Lung (tissue), 16 donors: ENCODE measurements around the gene SLC12A3. TPM values are rescaled to one million over a fixed set of nuclear protein-coding genes. Genes with fewer than 3 reads are reported as not detected.

Experiments
- ATAC-seq: fragments of 200-7000 bp; cut with Tn5 transposase; one replicate; pipeline ENCODE4 v1.9.1; 2020; ENCODE audit warnings: moderate number of reproducible peaks; ENCODE audit not compliant: insufficient read depth, low FRiP score
- DNase-seq, 3 donors: peaks; one replicate each; pipeline ENCODE4 v3.0.0-alpha.2; 2013 to 2017
- H3K27ac ChIP-seq, 2 donors: one replicate each; pipeline ENCODE4 v1.5.1; 2013; ENCODE audit warnings: mild to moderate bottlenecking in 2 of 2, moderate library complexity in 2 of 2, control low read depth in 1 of 2, inconsistent platforms in 1 of 2, low read depth in 1 of 2, low read length in 1 of 2
- H3K27me3 ChIP-seq, 3 donors: one replicate each; pipeline ENCODE4 v1.5.1; 2013; ENCODE audit warnings: low read length in 2 of 3; ENCODE audit not compliant: control insufficient read depth in 3 of 3, insufficient read depth in 3 of 3
- H3K36me3 ChIP-seq, 4 donors: one replicate each; pipeline ENCODE4 v1.5.1; 2013; ENCODE audit warnings: low read length in 4 of 4, mild to moderate bottlenecking in 1 of 4, moderate library complexity in 1 of 4; ENCODE audit not compliant: control insufficient read depth in 4 of 4, insufficient read depth in 4 of 4
- H3K4me1 ChIP-seq, 5 donors: one replicate each; pipeline ENCODE4 v1.5.1; 2013; ENCODE audit warnings: low read length in 5 of 5, mild to moderate bottlenecking in 2 of 5, moderate library complexity in 1 of 5; ENCODE audit not compliant: control insufficient read depth in 5 of 5, insufficient read depth in 5 of 5
- H3K4me3 ChIP-seq: one replicate; pipeline ENCODE4 v1.5.1; 2013; ENCODE audit warnings: mild to moderate bottlenecking, control low read depth, moderate library complexity
- H3K9ac ChIP-seq, 2 donors: one replicate each; pipeline ENCODE4 v1.5.1; 2013; ENCODE audit warnings: low read length in 2 of 2, control low read depth in 1 of 2; ENCODE audit not compliant: insufficient read depth in 1 of 2
- H3K9me3 ChIP-seq, 4 donors: one replicate each; pipeline ENCODE4 v1.5.1; 2013; ENCODE audit warnings: low read length in 3 of 4, mild to moderate bottlenecking in 1 of 4, moderate library complexity in 1 of 4; ENCODE audit not compliant: control insufficient read depth in 4 of 4, insufficient read depth in 3 of 4
- CTCF ChIP-seq: IDR thresholded peaks from 2 replicates; pipeline ENCODE4 v1.5.1; 2012; ENCODE audit warnings: mild to moderate bottlenecking; ENCODE audit errors: control extremely low read depth, extremely low read depth
- WGBS, 2 donors: extraction: QIAGEN DNeasy Blood & Tissue Kit; methylation state at CpG; one replicate each; pipeline ENCODE4 v1.1.7; 2013; 5-methylcytosine and 5-hydroxymethylcytosine counted together
- long read RNA-seq, 5 donors: transcript quantifications; one replicate each; lab custom pipeline, GENCODE V29; 2026
- polyA plus RNA-seq, 2 donors: library from polyadenylated mRNA; stranded (reverse); fragments of 200-250 nt; gene quantifications; one replicate each; pipeline ENCODE4 v1.2.1, GENCODE V29; 2013
- total RNA-seq, 2 donors: library from RNA; depleted of rRNA in 1 of 2; stranded (reverse); fragments of >200 nt in 1 of 2; gene quantifications; one replicate each; pipeline ENCODE4 v1.2.1, GENCODE V29; 2014 to 2021
- donor health status: control.
- donor health status: control.
- donor health status: Bipolar disorder and iron deficiency.
- donor health status: healthy.
- donor health status: DM: yes; HTN: yes; CAD: no.

The SLC12A3 gene
- not detected for total RNA-seq
- under 1 TPM; 0.04 to 0.07 TPM for polyA plus RNA-seq
- long read RNA-seq, donor 1, result 0 reads
- long read RNA-seq, donor 2, result 0 reads
- long read RNA-seq, donor 3, result 0 reads
- long read RNA-seq, donor 4, result 0 reads
- long read RNA-seq, donor 5, result 0 reads

- Histone ChIP-seq H3K9ac (no peak within 1 kb of the TSS), H3K4me3 (no peak within 1 kb of the TSS), H3K36me3 (no peaks in the 10 kb centered on the region), H3K4me1 (peaks cover 0 to 29% (median 14%) of the 10 kb centered on the region in 5 donors), H3K27ac (no peak within 1 kb of the TSS), H3K9me3 (peaks cover 0 to 2% (median 0%) of the 10 kb centered on the region in 4 donors), H3K27me3 (no peaks in the 10 kb centered on the region)
- DNase-seq (no peak), ATAC-seq (no peak)
- no peak for TF ChIP-seq CTCF
- 86 to 88% methylated on average over 12 of the region's 12 CpGs for WGBS, 2 donors
Observed at GRCh38 chr16:56864960-56865359, at the start of gene SLC12A3. Gene SLC12A3 (plus strand): TSS chr16:56865207. CDS start chr16:56865236, 29 bp downstream.

- ATAC-seq (no peak), DNase-seq (no peak)
- H3K4me1 ChIP-seq, result peaks cover 0 to 5% (median 0%) of the 10 kb centered on the region in 5 donors
- H3K27ac ChIP-seq, result no peak overlapping the region
- TF ChIP-seq CTCF, result no peak
- H3K9me3 ChIP-seq, result no peaks in the 10 kb centered on the region
- no peak overlapping the region for H3K4me3 ChIP-seq
- H3K9ac ChIP-seq, result no peak overlapping the region
- peaks cover 0 to 7% (median 5%) of the 10 kb centered on the region in 4 donors for H3K36me3 ChIP-seq
- no peaks in the 10 kb centered on the region for H3K27me3 ChIP-seq
Observed at GRCh38 chr16:56815721-56816120, 49.3 kb upstream of the SLC12A3 start.

DNA sequence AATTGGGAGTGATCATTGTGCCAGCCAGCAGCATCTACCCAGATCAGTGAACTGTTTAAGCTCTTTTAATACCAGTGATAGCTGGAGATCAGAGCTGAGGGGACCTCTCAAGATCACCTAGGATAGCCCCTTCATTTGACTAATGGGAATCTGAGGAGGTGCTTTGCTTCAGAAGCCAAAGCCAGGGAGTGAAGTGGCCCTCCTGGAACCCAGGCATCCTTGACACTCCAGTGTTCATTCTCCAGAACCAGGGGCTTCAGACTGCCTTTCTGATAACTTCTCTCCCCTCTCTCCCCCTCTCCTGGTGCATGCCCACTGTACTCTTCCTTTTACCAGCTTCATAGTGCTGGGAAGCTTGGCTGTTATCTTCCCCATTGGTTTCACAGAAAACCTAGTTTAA is 48.0 kb upstream of the SLC12A3 start:
- ATAC-seq (no peak), DNase-seq (no peak)
- Histone ChIP-seq H3K27ac (no peak overlapping the region), H3K36me3 (peaks cover 0 to 17% (median 9%) of the 10 kb centered on the region in 4 donors), H3K9me3 (no peaks in the 10 kb centered on the region), H3K4me3 (no peak overlapping the region), H3K4me1 (peaks cover 0 to 5% (median 0%) of the 10 kb centered on the region in 5 donors), H3K9ac (no peak overlapping the region), H3K27me3 (no peaks in the 10 kb centered on the region)
- TF ChIP-seq CTCF, result no peak

DNA sequence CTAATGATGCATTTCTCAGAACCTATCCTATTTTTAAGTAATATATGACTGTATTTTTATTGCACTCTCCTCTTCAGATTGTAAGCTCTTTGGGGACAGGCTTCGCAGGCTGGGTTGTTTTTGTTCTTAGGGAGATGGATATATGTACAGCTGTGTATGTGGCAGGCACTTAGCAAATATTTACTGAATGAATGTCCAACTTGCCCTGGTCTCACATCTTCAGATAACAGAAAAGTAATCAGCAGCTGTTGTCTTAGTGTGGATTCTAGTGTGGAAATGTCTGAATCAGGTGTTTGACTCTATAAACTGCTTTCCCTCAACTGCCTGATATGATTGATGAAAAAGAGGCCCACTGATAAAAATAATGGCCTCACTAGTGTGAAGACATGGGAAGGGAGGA is 47.1 kb upstream of the SLC12A3 start:
- H3K9me3 ChIP-seq, result no peaks in the 10 kb centered on the region
- H3K4me3 ChIP-seq, result no peak overlapping the region
- no peak overlapping the region for H3K27ac ChIP-seq
- peaks cover 0 to 22% (median 10%) of the 10 kb centered on the region in 4 donors for H3K36me3 ChIP-seq
- TF ChIP-seq CTCF, result no peak
- DNase-seq (no peak), ATAC-seq (no peak)
- WGBS, 2 donors, result 93 to 94% methylated on average over 1 of the region's 1 CpG
- H3K27me3 ChIP-seq, result no peaks in the 10 kb centered on the region
- H3K9ac ChIP-seq, result no peak overlapping the region
- H3K4me1 ChIP-seq, result peaks cover 0 to 5% (median 0%) of the 10 kb centered on the region in 5 donors
